Gastrocnemius medialis (tissue), 4 donors: ENCODE results near the gene TRDN.

Experiments
- POLR2A ChIP-seq, 2 donors: fragments of 450-650 bp; IDR thresholded peaks; one replicate each; pipeline ENCODE4 v1.6.1; 2017; ENCODE audit warnings: antibody characterized with exemption in 2 of 2, mild to moderate bottlenecking in 2 of 2, moderate library complexity in 2 of 2
- TF ChIP-seq, protein P1 (sequence below), 5 experiments: fragments of 450-650 bp in 3 of 5; fragments of 200-600 bp in 2 of 5; sonication (generic) in 2 of 5; IDR thresholded peaks in 4 of 5; conservative IDR thresholded peaks in 1 of 5; 1 replicate in 4 of 5; 2 replicates in 1 of 5; pipeline ENCODE4 v1.5.1; 2016 to 2019; ENCODE audit warnings: antibody characterized with exemption in 5 of 5, mild to moderate bottlenecking in 3 of 5, moderate library complexity in 3 of 5

DNA sequence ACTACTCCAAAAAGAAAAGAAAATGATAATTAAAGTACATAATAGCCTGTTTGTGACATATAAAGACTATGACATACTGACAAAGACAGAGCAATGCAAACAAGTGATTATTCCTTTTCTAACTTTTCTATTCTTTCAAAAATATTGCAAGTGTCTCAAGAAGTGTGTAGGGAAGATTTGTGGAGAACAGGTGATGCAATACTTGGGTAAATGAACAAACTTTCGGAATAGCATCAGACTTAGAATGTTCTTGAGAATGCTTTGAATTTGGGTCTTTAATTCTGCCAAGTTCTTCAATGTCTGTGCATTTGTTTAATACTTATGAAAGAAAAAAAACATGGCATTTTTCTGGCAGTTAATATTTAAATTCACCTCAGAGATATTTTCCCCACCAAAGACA lies 40.0 kb upstream of the TRDN start:
- TF ChIP-seq, protein P1, sequence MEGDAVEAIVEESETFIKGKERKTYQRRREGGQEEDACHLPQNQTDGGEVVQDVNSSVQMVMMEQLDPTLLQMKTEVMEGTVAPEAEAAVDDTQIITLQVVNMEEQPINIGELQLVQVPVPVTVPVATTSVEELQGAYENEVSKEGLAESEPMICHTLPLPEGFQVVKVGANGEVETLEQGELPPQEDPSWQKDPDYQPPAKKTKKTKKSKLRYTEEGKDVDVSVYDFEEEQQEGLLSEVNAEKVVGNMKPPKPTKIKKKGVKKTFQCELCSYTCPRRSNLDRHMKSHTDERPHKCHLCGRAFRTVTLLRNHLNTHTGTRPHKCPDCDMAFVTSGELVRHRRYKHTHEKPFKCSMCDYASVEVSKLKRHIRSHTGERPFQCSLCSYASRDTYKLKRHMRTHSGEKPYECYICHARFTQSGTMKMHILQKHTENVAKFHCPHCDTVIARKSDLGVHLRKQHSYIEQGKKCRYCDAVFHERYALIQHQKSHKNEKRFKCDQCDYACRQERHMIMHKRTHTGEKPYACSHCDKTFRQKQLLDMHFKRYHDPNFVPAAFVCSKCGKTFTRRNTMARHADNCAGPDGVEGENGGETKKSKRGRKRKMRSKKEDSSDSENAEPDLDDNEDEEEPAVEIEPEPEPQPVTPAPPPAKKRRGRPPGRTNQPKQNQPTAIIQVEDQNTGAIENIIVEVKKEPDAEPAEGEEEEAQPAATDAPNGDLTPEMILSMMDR (IDR thresholded peaks at IDR 0.05 in 4 of 5, conservative IDR thresholded peaks at IDR 0.05 in 1 of 5): no peak
- TF ChIP-seq POLR2A (IDR thresholded peaks at IDR 0.05): no peak
